ENCODE data around the gene NLRC5. TPM values are rescaled to one million over a fixed set of nuclear protein-coding genes. Genes with fewer than 3 reads are reported as not detected.

The NLRC5 gene
- total and polyA plus RNA-seq, 9 of the 15 experiments (the other 6 are each of a cell fraction or from before 2014, with no cell fraction given) = 0.59 to 0.71 TPM; not detected in 7

- no peak for TF ChIP-seq CTCFL (IDR thresholded peaks at IDR 0.05; ENCODE audit: borderline replicate concordance, insufficient read depth, low read depth, low read length, poor library complexity, severe bottlenecking)
- peak; percentile 87 for TF ChIP-seq PHB (CRISPR knock-in tag; IDR thresholded peaks at IDR 0.05)
- 0 out of 2 replicates have a peak, but pooled peaks have one; percentile 30 for TF ChIP-seq POLR2A (conservative IDR thresholded peaks at IDR 0.05)
- TF ChIP-seq CREB5 (CRISPR knock-in tag; IDR thresholded peaks at IDR 0.05) = 0 out of 2 replicates have a peak, but pooled peaks have one; percentile 61
- TF ChIP-seq STAT6 (CRISPR knock-in tag; IDR thresholded peaks at IDR 0.05) = no peak
- peak; percentile 56; the same call in 1 of the 2 replicates for TF ChIP-seq KHSRP (IDR thresholded peaks at IDR 0.05)
- TF ChIP-seq SP1 (CRISPR knock-in tag; IDR thresholded peaks at IDR 0.05) = no peak
- no peak for TF ChIP-seq POLR3G (IDR thresholded peaks at IDR 0.05; ENCODE audit: extremely low read depth, insufficient read length, insufficient replicate concordance)
- no peak for TF ChIP-seq ZEB2 (IDR thresholded peaks at IDR 0.05)
- TF ChIP-seq KLF6 (CRISPR knock-in tag; IDR thresholded peaks at IDR 0.05; ENCODE audit: borderline replicate concordance) = no peak
- TF ChIP-seq POLR2AphosphoS5 (IDR thresholded peaks at IDR 0.05; ENCODE audit: control insufficient read depth, insufficient read depth, low read depth, low read length) = peak; percentile 8; the same call in 1 of the 2 replicates
- TF ChIP-seq RERE (CRISPR knock-in tag; IDR thresholded peaks at IDR 0.05; ENCODE audit: borderline replicate concordance) = no peak
These were observed 44.2 kb upstream of the NLRC5 start (continued) for GRCh38 chr16:56944954-56945839.
